ENCODE results near the gene C22orf31. TPM values are rescaled to one million over a fixed set of nuclear protein-coding genes. Genes with fewer than 3 reads are reported as not detected.

Gene C22orf31
- total RNA-seq, 1 experiment from 2014 or later: not detected

GRCh38 chr22:29029202-29030000 is 32.2 kb downstream of the C22orf31 start:
- no peak for DNase-seq
- Mint-ChIP-seq H3K27ac (ENCODE audit: unreplicated experiment) (peak overlapping the region; percentile 99), H3K4me1 (ENCODE audit: low read depth, unreplicated experiment) (peaks cover 58% of the 10 kb centered on the region), H3K4me3 (ENCODE audit: low read depth, unreplicated experiment) (peak overlapping the region; percentile 92), H3K27me3 (ENCODE audit: unreplicated experiment) (no peaks in the 10 kb centered on the region), H3K36me3 (ENCODE audit: insufficient read depth, unreplicated experiment) (peaks cover 52% of the 10 kb centered on the region), H3K9me3 (ENCODE audit: low read depth, unreplicated experiment) (no peaks in the 10 kb centered on the region)
- no peak for TF ChIP-seq CTCF (IDR thresholded peaks at IDR 0.05; ENCODE audit: unreplicated experiment)
- no TSS peak for BruUV-seq (replicated peaks)
- CTCF ChIA-PET: interaction anchor here (0.6 to 4.2 kb wide), 6 partner anchors 11 to 431 kb away, joined by 3 to 22 read pairs (median 4); partner anchors contain the start of gene ZNRF3
- intact Hi-C loops (cut with micrococcal nuclease; ENCODE audit: unreplicated experiment): no loop called here

GRCh38 chr22:29028468-29028867 is 33.2 kb downstream of the C22orf31 start:
- CTCF ChIA-PET: interaction anchor here (1.0 to 4.2 kb wide), 3 partner anchors 12 to 144 kb away, joined by 3 to 22 read pairs (median 6); partner anchors contain the start of gene ZNRF3
- peak overlapping the region; percentile 99 for H3K27ac Mint-ChIP-seq (ENCODE audit: unreplicated experiment)
- peaks cover 58% of the 10 kb centered on the region for H3K4me1 Mint-ChIP-seq (ENCODE audit: low read depth, unreplicated experiment)

GRCh38 chr22:29026579-29026978 is 35.1 kb downstream of the C22orf31 start:
- DNase-seq: no peak
- TF ChIP-seq CTCF (IDR thresholded peaks at IDR 0.05; ENCODE audit: unreplicated experiment): no peak
- BruUV-seq (replicated peaks): no TSS peak
- no peaks in the 10 kb centered on the region for H3K9me3 Mint-ChIP-seq (ENCODE audit: low read depth, unreplicated experiment)
- no peak overlapping the region for H3K27ac Mint-ChIP-seq (ENCODE audit: unreplicated experiment)
- CTCF ChIA-PET: interaction anchor here (0.5 kb wide), 1 partner anchor 167 kb away, joined by 5 read pairs; no protein-coding TSS in a partner anchor
- H3K4me3 Mint-ChIP-seq (ENCODE audit: low read depth, unreplicated experiment): no peak overlapping the region
- H3K4me1 Mint-ChIP-seq (ENCODE audit: low read depth, unreplicated experiment): peaks cover 58% of the 10 kb centered on the region
- peaks cover 42% of the 10 kb centered on the region for H3K36me3 Mint-ChIP-seq (ENCODE audit: insufficient read depth, unreplicated experiment)
- intact Hi-C loops (cut with micrococcal nuclease; ENCODE audit: unreplicated experiment): no loop called here
- H3K27me3 Mint-ChIP-seq (ENCODE audit: unreplicated experiment): no peaks in the 10 kb centered on the region

More at GRCh38 chr22:29028468-29028867, 33.2 kb downstream of the C22orf31 start:
- Mint-ChIP-seq H3K4me3 (ENCODE audit: low read depth, unreplicated experiment) (no peak overlapping the region), H3K27me3 (ENCODE audit: unreplicated experiment) (no peaks in the 10 kb centered on the region), H3K9me3 (ENCODE audit: low read depth, unreplicated experiment) (no peaks in the 10 kb centered on the region), H3K36me3 (ENCODE audit: insufficient read depth, unreplicated experiment) (peaks cover 48% of the 10 kb centered on the region)
- no peak for TF ChIP-seq CTCF (IDR thresholded peaks at IDR 0.05; ENCODE audit: unreplicated experiment)
- intact Hi-C loops (cut with micrococcal nuclease; ENCODE audit: unreplicated experiment): no loop called here
- DNase-seq: no peak
- BruUV-seq (replicated peaks): no TSS peak

GRCh38 chr22:29023172-29023796 is 38.3 kb downstream of the C22orf31 start:
- no peak overlapping the region for H3K4me3 Mint-ChIP-seq (ENCODE audit: low read depth, unreplicated experiment)
- no peak for DNase-seq
- CTCF ChIA-PET: interaction anchor here (0.7 kb wide), 4 partner anchors 16 to 139 kb away, joined by 3 to 4 read pairs (median 3); no protein-coding TSS in a partner anchor
- peaks cover 3% of the 10 kb centered on the region for H3K9me3 Mint-ChIP-seq (ENCODE audit: low read depth, unreplicated experiment)
- intact Hi-C loops (cut with micrococcal nuclease; ENCODE audit: unreplicated experiment): loop anchor here (2.0 kb wide), 1 partner anchor 46 kb away; no protein-coding TSS in a partner anchor
- no peak for TF ChIP-seq CTCF (IDR thresholded peaks at IDR 0.05; ENCODE audit: unreplicated experiment)
- no peaks in the 10 kb centered on the region for H3K27me3 Mint-ChIP-seq (ENCODE audit: unreplicated experiment)
- H3K4me1 Mint-ChIP-seq (ENCODE audit: low read depth, unreplicated experiment): peaks cover 41% of the 10 kb centered on the region
- peak overlapping the region; percentile 17 for H3K27ac Mint-ChIP-seq (ENCODE audit: unreplicated experiment)
- peaks cover 15% of the 10 kb centered on the region for H3K36me3 Mint-ChIP-seq (ENCODE audit: insufficient read depth, unreplicated experiment)
- BruUV-seq (replicated peaks): no TSS peak

Data from Calu3 (cell line).